GM12874 (cell line): ENCODE data around the gene RIT1.

ENCODE experiments used
- CTCF ChIP-seq: IDR thresholded peaks from 2 replicates; pipeline ENCODE4 v1.5.1; 2011; ENCODE audit warnings: low read depth, mild to moderate bottlenecking, control low read depth, low read length, moderate library complexity; ENCODE audit not compliant: insufficient read depth

RIT1 gene

GRCh38 chr1:155847823-155848529 is 63.2 kb downstream of the RIT1 start:
- TF ChIP-seq CTCF, result no peak
